ENCODE measurements around the gene FHIT.

The FHIT gene

DNA sequence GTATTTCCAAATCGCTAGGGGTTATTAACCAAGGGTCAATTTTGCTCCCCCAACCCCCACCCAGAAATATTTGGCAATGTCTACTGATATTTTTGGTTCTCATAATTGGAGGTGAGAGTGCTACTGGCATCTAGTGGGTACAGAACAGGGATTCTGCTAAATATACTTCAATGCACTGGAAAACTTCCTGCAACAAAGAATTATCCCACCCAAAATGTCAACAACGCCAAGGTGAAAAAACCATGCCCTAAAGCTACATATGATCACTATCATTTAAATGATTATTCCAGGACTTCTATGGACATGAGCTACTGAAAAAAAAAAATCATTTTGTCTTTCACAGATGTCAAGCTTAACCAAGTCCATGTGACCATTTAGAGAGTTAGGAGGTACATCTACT, 867.9 kb downstream of the FHIT start:
- DNase-seq (ENCODE audit: low read depth in 3 of 3, low spot score in 1 of 3), result no peak

DNA sequence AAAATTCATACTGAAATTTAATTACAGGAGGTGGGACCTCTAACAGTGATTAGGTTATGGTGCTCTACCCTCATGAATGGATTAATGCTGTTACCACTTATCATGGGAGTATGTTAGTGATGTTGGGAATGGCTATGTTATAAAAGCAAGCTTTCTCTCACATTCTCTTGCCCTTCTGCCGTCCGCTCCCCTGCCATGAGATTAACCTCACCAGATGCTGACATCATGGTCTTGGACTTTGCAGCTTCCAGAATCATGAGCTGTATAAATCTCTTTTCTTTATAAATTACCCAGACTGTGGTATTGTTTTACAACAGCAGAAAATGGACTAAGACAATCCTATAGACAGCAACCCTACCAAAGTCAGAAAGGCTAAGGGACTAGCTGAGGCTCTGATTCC, 884.8 kb downstream of the FHIT start:
- DNase-seq (ENCODE audit: low read depth in 3 of 3, low spot score in 1 of 3), result no peak

DNA sequence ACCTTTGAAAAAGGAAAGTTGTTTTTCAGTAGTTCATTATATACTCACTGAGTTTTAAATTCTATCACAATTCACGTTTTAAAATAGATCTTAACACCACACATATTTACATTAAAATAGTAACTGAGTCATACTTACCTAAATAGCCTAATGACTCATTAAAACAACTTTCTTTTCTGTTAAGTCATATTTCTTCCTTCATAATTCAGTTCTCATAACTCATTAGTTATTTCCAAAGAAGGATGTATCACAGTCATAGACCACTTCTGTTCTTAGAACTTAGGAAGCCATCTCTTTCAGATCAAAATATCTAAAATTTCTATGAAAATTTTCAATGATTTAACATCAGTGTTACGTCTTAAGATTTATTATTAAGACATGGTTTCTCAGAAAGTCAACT, 885.9 kb downstream of the FHIT start:
- DNase-seq (ENCODE audit: low read depth in 3 of 3, low spot score in 1 of 3), result no peak

DNA sequence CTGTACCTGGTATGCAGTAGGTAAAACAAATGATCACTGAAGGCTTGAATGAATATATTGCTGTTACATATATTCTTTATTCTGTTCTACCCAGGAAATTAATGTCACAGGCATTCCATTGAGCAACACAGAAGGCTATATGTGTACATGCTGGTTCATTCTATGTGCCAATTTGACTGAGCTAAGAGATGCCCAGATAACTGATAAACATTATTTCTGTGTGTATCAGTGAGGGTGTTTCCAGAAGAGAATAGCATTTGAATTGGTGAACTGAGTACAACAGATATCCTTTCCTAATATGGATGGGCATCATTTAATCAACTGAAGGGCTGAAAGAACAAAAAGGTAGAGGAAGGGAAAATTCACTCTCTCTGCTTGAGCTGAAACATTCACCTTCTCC, 886.8 kb downstream of the FHIT start:
- no peak for DNase-seq (ENCODE audit: low read depth in 3 of 3, low spot score in 1 of 3)

DNA sequence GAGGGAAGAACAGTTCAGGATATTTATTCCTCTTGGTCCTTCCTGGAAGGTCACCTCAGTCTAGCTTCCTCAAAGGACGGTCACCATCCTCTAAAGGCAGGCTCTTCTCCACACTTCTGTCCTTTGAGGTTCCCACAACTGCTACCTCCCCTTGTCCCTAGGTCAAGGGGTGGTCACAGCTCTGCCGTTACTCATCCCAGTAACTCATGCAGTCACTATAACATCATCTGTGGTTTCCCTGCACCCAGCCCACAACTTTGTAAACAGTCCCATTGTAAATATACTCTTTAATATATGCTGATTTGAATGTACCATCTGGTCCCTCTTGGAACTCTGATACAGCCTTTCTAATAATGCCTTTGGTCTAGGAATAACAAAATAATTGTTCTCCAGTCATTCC, 887.4 kb downstream of the FHIT start:
- no peak for DNase-seq (ENCODE audit: low read depth in 3 of 3, low spot score in 1 of 3)

DNA sequence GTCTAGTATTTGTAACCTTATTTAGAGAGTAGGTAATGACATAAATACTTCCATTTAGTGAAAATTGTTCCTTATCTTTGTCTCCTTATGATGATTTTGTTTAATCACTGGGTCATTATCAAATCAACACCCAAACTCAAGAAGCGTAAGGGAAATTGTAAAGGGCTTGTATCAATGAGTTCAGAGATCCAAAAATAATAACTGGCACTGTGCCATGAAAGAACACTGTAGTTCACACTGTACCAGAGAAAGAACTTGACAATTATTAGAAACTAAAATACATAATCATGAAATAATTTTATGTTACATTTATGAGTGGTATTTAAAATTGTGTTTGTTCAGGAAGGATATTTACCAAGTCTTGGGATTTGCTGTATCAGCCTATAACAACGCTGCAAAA, 895.4 kb downstream of the FHIT start:
- no peak for DNase-seq (ENCODE audit: low read depth in 3 of 3, low spot score in 1 of 3)

DNA sequence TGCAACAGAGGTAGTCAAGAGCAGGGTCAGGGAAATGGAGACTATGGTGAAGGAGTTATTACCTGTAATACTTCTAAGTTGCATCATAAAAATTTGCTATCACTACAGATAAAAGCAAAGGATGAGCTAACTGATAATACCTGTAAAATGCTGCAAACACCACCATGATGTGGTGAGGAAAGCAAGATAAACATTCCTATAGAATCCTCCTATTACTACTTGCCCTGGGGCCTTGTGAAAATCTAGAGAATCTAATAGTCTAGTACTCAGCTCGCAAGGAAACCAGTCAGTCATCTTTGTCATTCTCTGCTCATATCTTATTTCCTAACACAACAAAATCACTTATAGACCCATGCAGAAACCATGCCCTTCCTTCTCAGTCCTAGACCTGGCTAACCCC, 899.8 kb downstream of the FHIT start:
- no peak for DNase-seq (ENCODE audit: low read depth in 3 of 3, low spot score in 1 of 3)

DNA sequence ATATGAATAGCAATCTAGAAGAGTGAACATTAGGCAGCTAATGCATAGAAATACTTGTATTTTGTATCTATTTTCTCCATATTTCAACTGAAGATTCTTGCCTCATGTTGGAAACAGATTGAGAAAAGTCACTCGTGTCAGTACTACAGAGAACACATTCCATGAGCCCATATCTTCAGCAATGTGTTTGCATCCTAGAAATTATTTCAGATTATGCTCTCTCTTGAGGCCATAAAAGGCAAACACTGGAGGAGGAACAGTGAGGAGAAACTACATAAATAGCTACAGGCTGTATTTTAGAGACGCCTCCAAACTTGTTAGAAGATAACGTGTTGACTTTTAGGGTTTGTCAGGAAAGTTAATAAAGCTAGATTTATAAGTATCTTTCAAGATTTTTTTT, 906.9 kb downstream of the FHIT start:
- no peak for DNase-seq (ENCODE audit: low read depth in 3 of 3, low spot score in 1 of 3)

DNA sequence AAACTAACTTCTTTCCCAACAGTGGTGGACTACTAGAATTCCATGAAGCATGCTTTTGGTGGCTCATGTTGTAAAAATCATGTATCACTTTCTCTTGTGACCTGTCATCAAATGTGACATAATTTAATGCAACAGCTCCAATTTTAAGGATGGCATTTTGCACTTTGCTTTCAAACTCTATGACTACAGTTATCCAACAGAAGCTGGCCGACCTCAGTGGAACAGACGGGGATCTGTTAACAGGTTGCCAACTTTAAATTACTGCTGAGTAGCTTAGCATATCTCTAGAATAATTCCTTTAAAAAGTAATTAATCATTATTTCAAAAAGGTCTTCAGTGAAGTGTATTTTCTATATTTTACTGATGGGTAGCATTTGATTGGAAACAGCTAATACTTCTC, 907.4 kb downstream of the FHIT start:
- DNase-seq (ENCODE audit: low read depth in 3 of 3, low spot score in 1 of 3), result no peak

DNA sequence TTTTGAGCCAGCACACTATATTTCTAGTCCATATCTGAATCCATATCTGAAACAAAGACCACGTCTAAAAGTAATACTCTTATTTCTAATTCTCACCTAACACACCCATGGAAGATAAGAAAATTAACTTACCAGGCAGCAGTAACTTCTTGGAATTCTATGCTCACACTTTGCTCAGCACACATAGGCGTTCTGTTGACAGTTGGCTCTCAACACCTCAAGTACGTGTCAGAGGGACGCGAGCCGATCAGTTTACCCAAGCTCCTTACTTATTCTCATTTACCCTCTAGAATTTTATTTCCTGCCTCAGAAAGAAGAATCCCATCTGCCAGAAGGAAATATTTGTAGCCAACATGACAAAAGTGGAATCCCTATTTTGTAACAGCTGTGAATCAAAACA, 911.9 kb downstream of the FHIT start:
- no peak for DNase-seq (ENCODE audit: low read depth in 3 of 3, low spot score in 1 of 3)

DNA sequence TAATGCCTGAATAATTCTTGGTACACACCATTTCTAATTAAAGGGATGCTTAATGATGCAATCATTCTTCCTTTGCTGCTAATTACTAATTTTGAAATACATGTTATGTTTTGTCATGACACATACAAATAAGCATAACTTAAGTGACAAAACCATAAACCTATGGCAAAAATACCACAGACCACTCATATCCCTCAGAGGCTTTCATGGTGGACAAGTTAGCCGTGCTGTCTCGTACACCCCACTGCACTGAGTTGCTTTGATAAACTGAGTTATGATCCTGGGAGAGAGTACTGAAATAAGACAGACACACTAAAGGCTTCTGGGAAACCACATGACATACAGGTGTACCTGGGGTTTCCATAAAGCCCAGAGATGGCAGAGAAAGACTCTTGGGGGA, 913.8 kb downstream of the FHIT start:
- no peak for DNase-seq (ENCODE audit: low read depth in 3 of 3, low spot score in 1 of 3)

DNA sequence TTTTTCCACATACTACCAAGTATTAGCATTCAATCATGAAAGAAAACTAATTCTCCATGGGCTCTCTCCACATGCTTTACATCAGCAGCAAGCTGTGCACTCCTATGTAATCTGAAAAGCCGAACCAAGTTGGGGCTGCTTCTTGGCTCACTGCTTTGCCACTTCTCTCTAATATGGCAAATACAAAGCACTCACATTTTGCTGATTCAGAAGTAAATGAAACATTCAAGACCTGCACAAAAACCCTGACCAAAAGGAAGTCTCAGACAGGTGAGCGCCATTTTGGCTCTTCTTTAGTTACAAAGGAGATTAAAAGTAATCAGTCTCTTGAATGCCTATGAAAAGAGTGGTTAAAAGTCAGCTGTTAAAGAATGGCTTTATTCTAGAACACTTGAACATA, 915.2 kb downstream of the FHIT start:
- DNase-seq (ENCODE audit: low read depth in 3 of 3, low spot score in 1 of 3), result no peak

DNA sequence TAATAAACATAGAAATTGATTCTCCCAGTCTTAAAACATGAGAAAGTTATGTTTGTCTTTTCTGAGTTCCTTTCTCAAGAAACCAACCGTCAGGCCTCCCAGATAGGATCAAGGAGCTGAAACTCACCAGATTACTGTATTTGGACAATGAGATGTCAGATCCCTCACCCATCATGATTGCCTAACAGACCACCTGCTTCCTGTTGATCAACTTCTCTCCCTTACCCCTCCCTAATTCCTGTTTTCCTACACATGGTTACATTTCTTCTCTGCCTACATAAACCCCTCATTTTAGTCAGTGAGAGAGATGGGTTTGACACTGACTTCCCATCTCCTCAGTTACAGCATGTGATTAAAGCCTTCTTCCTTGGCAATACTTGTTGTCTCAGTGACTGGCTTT, 917.5 kb downstream of the FHIT start:
- no peak for DNase-seq (ENCODE audit: low read depth in 3 of 3, low spot score in 1 of 3)

DNA sequence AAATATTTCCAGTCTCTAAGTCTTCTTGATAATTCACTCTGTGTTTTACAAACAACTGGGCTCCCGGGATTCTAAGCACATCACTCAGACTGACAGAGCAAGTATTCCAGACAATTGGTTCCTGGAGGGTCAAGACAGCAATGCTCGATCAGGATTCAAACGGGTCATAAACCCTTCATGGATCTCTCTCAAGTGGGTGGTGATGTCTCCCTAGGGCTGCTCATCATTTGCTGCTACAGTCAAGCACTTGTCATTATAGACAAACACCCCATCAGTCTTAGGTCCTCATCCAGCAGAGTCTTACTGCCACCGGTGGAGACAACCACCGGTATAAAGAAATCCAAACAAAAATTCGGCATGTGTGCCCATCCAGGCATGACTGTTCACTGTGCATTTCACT, 921.1 kb downstream of the FHIT start:
- no peak for DNase-seq (ENCODE audit: low read depth in 3 of 3, low spot score in 1 of 3)

DNA sequence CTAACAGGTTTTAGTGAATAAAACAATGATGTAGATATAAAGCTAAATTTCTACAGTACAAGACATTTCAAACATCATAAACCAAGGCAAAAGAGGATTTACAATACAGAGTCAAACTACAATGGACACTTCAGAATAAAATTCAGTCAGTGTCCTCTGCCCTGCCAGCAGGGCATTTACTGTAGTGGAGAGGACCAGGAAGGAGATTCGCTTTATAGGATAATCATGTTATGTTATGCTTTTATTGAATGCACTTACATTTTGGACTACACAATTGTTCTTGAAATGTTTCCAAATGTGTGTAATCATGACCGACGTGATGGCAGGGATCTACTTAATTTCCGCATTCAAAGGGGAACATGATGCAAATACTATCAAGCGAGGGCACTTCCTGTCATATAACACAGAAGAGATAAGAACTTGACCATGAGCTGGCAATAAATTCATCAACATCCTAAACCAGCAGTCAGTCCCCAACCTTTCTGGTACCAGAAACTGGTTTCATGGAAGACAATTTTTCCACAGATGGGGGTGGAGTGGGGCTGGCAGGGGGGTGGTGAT, 925.6 kb downstream of the FHIT start:
- DNase-seq (ENCODE audit: low read depth in 3 of 3, low spot score in 1 of 3), result no peak

DNA sequence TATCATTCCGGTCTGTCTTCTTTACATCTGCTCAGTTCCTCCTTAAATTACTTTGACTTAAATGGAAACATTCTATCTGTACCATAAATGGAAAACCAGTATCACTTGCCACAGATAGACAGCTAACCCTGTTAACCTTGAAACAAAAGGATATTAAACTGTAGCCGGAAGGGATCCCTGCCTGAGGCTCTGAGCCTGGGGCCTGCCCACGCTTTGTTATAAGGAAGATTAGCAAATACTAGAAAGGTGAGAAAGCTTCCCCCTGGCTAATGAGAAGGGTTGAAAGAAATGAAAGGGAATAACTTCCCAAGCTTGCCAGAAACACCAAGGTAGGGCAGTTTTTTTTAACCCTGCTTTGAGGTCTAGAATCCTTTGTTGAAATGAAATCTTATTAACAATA, 927.6 kb downstream of the FHIT start:
- no peak for DNase-seq (ENCODE audit: low read depth in 3 of 3, low spot score in 1 of 3)

DNA sequence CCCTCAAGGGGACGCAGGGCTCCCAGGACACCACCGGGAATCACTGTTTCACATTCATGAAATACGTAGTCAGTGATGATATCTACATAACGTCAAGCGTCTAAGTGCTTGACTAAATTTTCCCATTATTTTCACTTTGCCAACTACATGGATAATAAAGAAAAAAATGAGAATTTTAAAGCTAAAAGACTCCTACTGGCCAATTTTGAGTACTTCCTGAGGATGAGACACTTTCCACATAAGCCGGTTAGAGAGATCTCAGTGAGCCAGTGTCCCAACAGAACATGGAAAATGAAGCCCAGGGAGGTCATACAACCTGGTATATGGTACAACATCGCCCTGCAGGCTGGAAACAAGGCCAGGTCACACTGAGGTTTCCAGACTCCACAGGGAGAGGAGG, 928.1 kb downstream of the FHIT start:
- DNase-seq (ENCODE audit: low read depth in 3 of 3, low spot score in 1 of 3), result no peak

DNA sequence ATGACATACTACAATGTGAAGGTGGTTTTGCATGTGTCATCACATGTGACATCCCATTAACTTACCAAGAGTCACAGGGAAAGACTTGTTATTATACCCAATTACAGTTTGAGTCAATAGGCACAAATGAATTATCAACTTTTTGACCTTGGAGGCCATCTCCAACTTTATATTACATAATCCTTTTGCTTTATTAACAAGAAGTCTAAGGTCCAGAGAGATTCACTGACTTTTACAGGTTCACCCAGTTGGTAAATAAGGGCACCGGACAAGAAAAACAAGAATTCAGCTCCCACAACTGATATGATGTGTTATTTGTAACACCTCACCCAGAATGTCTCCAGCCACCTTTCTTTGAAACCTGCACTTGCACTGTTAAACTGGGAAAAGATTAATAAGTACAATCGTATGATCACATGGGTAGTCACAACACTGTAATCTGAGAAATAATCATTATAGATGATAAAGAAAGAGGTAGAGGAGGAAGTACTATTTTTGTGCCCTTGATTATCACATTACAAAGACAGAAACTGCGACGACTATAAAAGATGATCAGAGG, 928.9 kb downstream of the FHIT start:
- DNase-seq (ENCODE audit: low read depth in 3 of 3, low spot score in 1 of 3), result no peak

DNA sequence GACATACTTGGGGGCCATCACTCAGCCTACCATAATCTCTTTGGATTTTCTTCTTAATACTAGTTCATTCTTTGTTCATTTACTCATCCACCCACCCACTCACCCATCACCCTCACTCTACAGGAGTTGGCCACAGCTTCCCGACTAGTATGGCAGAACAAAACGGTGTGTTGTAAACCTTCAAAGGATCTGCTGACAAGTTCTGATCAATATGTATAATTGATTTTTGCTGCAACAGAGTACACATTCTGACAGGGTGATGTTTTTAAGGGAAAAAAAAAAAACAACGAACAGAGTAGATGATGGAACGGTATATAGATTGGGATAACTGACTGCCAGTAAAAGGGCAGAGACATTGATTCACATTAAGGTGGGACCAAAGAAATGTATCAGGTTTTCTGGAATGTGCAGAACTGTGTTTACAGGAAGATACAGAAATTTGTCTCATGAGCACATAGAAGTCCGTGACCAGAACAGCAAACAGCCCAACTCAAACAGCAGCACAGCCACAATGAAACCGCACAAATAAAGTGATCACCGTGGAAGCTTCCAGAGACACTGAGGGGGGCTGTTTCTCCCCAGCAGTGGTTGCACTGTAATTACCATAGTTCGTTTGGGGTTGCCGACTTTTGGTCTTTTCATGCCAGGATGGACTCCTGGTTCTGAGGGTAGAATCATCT, 931.9 kb downstream of the FHIT start:
- no peak for DNase-seq (ENCODE audit: low read depth in 3 of 3, low spot score in 1 of 3)

DNA sequence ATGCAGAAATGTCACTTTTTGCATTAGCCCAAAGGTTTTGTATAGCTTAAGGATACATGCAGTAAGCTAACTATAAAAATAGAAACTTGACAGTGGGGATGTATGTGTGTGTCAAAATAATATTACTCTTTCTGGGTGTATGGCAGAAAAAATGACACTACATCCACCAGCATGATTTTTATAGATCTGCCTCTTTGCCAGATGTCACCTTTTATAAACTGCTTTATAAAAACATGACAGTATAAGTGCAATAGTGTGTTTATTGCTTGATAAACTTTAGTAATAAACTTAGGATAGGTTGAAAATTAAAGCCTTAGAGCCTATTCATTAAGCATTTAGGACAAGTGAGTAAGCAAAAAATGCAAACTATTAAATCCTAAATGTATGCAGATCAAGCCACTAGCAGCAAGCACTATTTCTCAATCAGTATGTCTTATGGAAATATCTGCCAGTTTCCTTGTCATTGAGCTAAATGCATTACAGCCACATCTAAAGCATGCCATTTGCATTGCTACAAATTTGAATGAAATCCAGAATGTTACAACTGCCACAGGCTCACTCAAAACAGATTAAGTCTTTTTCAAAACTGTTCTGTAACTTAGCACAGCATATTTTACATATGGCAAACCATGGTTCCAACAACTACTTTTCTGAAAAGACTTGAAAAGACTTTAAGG, 935.0 kb downstream of the FHIT start:
- DNase-seq (ENCODE audit: low read depth in 3 of 3, low spot score in 1 of 3), result no peak

DNA sequence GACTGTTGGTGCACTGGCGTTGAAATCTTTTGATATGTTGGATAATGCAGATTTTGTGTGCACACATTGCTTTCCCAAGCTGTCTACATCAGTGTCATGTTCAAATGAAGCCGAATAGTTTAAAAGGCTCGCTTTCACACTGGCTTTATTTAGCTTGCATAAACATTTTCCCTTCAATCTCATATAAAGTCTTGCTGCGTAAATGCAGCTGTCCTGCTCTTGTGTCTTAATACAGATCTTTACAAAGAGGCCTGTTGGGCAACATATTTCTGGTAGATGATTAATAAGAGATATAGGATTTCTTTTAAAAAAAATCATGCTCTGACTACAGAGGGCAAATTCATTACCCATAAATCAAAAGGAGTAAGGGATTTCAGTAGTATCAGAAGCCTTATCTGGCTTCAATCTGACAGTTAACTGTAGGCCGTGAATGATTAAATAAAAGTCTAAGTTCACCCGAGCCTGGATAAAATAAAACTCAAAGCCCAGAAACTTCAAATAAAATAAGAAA, 937.2 kb downstream of the FHIT start:
- DNase-seq (ENCODE audit: low read depth in 3 of 3, low spot score in 1 of 3), result no peak

DNA sequence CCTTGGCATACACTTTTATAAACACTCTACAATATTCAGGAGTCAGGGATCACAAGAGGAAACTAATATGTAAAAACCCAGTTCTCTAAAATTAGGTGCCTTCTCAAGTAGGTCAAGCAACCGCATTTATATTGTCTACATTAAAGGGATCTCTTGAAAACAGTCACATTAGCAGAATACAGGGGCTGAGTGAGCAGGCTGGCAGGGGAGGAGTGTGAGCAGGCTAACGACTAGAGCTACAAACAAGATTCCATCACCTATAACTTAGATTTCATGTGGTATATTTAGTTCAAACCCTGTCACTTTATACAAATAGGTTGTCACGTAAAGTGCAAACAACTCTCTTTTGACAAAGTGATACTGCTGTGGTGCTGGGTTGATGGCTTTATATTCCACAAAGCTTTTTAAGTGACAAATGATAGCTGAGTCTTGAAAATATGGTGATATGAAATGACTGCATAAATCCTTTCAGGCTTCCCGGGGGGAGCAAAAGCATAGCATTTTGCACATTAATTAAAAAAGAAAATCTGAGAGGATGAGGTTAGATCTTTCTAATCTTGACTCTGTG, 937.9 kb downstream of the FHIT start:
- no peak for DNase-seq (ENCODE audit: low read depth in 3 of 3, low spot score in 1 of 3)
